Muscle of arm (tissue), 12 donors: Measurements from ENCODE around the gene LMBRD2. TPM values are rescaled to one million over a fixed set of nuclear protein-coding genes. Genes with fewer than 3 reads are reported as not detected.

Source experiments
- DNase-seq: peaks from one replicate; pipeline ENCODE4 v3.0.0-alpha.2; 2013
- polyA plus RNA-seq, 12 donors: library from polyadenylated mRNA; unstranded; fragments of 120-200 nt; gene quantifications; one replicate each; pipeline ENCODE4 v1.2.1, GENCODE V29; 2013; ENCODE audit not compliant: insufficient read length in 12 of 12

The LMBRD2 gene
- polyA plus RNA-seq, 12 donors = 11.1 to 19.3 (median 14.6) TPM; not detected in 1

DNA sequence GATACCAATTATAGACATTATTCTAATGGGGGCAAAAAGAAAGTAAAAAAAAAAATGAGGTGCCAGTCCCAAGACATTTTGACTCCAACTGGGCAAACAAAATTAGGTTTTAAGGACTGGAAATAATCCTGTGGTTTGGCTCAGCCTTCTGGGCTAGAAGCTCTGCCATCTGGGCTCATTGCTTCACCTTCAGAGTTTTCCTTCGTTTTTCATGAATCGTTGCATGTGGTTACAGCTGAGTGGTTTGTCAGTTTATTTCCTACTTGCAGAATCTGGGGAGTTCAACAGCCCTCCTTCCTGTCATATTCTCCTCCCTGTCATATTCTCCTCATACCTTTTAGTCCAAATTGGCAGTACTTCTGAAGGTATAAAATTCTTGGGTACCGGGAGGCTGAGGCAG lies 97.0 kb downstream of the LMBRD2 start:
- DNase-seq = no peak

DNA sequence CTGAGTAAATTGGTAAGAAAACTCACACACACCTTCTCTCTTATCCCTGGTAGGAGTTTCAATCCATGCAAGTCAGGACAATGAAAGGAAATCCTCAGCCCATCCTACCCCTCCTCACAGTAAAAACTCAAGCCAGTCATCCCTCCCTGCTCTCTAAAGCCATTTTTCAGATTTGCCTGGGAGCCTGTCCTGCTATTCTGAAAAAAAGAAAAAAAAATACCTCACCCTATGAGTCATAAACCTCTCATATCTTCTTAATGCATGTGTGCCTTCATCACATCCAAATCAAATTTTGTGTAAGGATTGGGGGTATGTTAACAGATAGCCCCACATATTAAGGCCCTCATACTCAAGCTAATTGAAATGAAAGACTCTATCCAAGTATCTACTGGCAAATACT lies 99.1 kb downstream of the LMBRD2 start:
- DNase-seq = no peak

DNA sequence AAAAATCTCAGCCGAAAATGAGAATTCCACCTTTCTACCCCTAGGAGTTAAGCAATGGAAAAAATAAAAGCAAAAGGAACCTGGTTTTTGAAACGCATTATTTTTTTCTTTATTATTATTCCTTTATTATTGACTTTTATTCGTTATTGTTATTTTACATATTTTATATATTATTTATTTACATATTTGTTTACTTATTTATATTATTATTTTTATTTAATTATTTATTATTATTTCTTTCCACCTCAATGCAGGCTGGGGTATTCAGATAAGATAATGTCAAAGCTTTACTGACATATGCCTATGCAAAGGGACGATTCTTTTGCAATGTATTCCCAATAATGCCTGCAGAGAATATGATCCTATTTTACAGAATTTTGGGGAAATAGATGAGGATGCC lies 101.7 kb downstream of the LMBRD2 start:
- no peak for DNase-seq

Other genes starting within 250 kb of the LMBRD2 start
- not detected for gene CAPSL, start 213.3 kb downstream of the LMBRD2 start, polyA plus RNA-seq
- gene UGT3A1, start 160.5 kb downstream of the LMBRD2 start, polyA plus RNA-seq = 10 to 100 TPM in 10 of 12 donors, 1 to 10 TPM in 1, not detected in 1; 8.2 to 55.4 (median 34.7) TPM
- gene UGT3A2, start 85.0 kb downstream of the LMBRD2 start, polyA plus RNA-seq = 1 to 10 TPM in 3 of 12 donors, under 1 TPM in 7, not detected in 2; 0.25 to 1.7 (median 0.66) TPM
- 10 to 100 TPM in 11 of 12 donors, not detected in 1; 47.6 to 84.8 (median 61.7) TPM for gene SKP2, start 224 bp upstream of the LMBRD2 start, polyA plus RNA-seq
- 100 to 1,000 TPM in 1 of 12 donors, 10 to 100 TPM in 11; 29.5 to 117 (median 45.5) TPM for gene NADK2, start 90.0 kb upstream of the LMBRD2 start, polyA plus RNA-seq
- under 1 TPM in 10 of 12 donors, not detected in 2; 0.22 to 0.86 (median 0.53) TPM for gene RANBP3L, start 150.0 kb upstream of the LMBRD2 start, polyA plus RNA-seq